Measurements from ENCODE around the gene NHEJ1. TPM values are rescaled to one million over a fixed set of nuclear protein-coding genes. Genes with fewer than 3 reads are reported as not detected.
A peak's percentile ranks its signal among the peaks of the same experiment; 100 is the strongest.

NHEJ1 gene
- total and polyA plus RNA-seq, 4 donors, result 9.8 to 12.7 (median 11.1) TPM

GRCh38 chr2:219095406-219095935 lies 65.1 kb downstream of the NHEJ1 start:
- Histone ChIP-seq H3K4me1 (ENCODE audit: control insufficient read depth, insufficient read depth, low read length) (no peaks in the 10 kb centered on the region), H3K4me3 (ENCODE audit: low read depth, low read length) (no peak overlapping the region), H3K9me3 (ENCODE audit: control insufficient read depth, insufficient read depth, low read length) (no peaks in the 10 kb centered on the region), H3K36me3 (ENCODE audit: control insufficient read depth, insufficient read depth, low read length) (no peaks in the 10 kb centered on the region), H3K27me3 (ENCODE audit: control insufficient read depth, insufficient read depth, low read length) (no peaks in the 10 kb centered on the region), H3K27ac (ENCODE audit: low read depth, low read length) (no peak overlapping the region)
- no peak for DNase-seq (ENCODE audit: low read depth in 4 of 6, low spot score in 6 of 6)
- no CpG with 5 or more reads among the region's 1 CpG for WGBS (ENCODE audit: insufficient coverage)

GRCh38 chr2:219094171-219094570 lies 66.4 kb downstream of the NHEJ1 start:
- no peaks in the 10 kb centered on the region for H3K36me3 ChIP-seq (ENCODE audit: control insufficient read depth, insufficient read depth, low read length)
- no peaks in the 10 kb centered on the region for H3K9me3 ChIP-seq (ENCODE audit: control insufficient read depth, insufficient read depth, low read length)
- no peak for DNase-seq (ENCODE audit: low read depth in 4 of 6, low spot score in 6 of 6)
- 50% methylated on average over 1 of the region's 3 CpGs for WGBS (ENCODE audit: insufficient coverage)
- no peak overlapping the region for H3K27ac ChIP-seq (ENCODE audit: low read depth, low read length)
- no peaks in the 10 kb centered on the region for H3K27me3 ChIP-seq (ENCODE audit: control insufficient read depth, insufficient read depth, low read length)
- H3K4me1 ChIP-seq (ENCODE audit: control insufficient read depth, insufficient read depth, low read length), result no peaks in the 10 kb centered on the region
- no peak overlapping the region for H3K4me3 ChIP-seq (ENCODE audit: low read depth, low read length)

GRCh38 chr2:219090436-219091299 lies 69.9 kb downstream of the NHEJ1 start:
- peaks cover 6% of the 10 kb centered on the region for H3K4me1 ChIP-seq (ENCODE audit: control insufficient read depth, insufficient read depth, low read length)
- no peaks in the 10 kb centered on the region for H3K9me3 ChIP-seq (ENCODE audit: control insufficient read depth, insufficient read depth, low read length)
- no peak overlapping the region for H3K4me3 ChIP-seq (ENCODE audit: low read depth, low read length)
- H3K27me3 ChIP-seq (ENCODE audit: control insufficient read depth, insufficient read depth, low read length), result no peaks in the 10 kb centered on the region
- DNase-seq (ENCODE audit: low read depth in 4 of 6, low spot score in 6 of 6), result no peak
- H3K36me3 ChIP-seq (ENCODE audit: control insufficient read depth, insufficient read depth, low read length), result no peaks in the 10 kb centered on the region
- H3K27ac ChIP-seq (ENCODE audit: low read depth, low read length), result no peak overlapping the region
- WGBS (ENCODE audit: insufficient coverage), result no CpG with 5 or more reads among the region's 4 CpGs

GRCh38 chr2:219089330-219089729 lies 71.3 kb downstream of the NHEJ1 start:
- no peaks in the 10 kb centered on the region for H3K36me3 ChIP-seq (ENCODE audit: control insufficient read depth, insufficient read depth, low read length)
- no peaks in the 10 kb centered on the region for H3K9me3 ChIP-seq (ENCODE audit: control insufficient read depth, insufficient read depth, low read length)
- H3K27ac ChIP-seq (ENCODE audit: low read depth, low read length), result no peak overlapping the region
- peaks cover 6% of the 10 kb centered on the region for H3K4me1 ChIP-seq (ENCODE audit: control insufficient read depth, insufficient read depth, low read length)
- H3K4me3 ChIP-seq (ENCODE audit: low read depth, low read length), result no peak overlapping the region
- no peaks in the 10 kb centered on the region for H3K27me3 ChIP-seq (ENCODE audit: control insufficient read depth, insufficient read depth, low read length)
- no peak for DNase-seq (ENCODE audit: low read depth in 4 of 6, low spot score in 6 of 6)
- WGBS (ENCODE audit: insufficient coverage), result 98% methylated on average over 3 of the region's 4 CpGs

GRCh38 chr2:219087848-219088247 lies 72.8 kb downstream of the NHEJ1 start:
- Histone ChIP-seq H3K4me1 (ENCODE audit: control insufficient read depth, insufficient read depth, low read length) (peaks cover 6% of the 10 kb centered on the region), H3K27me3 (ENCODE audit: control insufficient read depth, insufficient read depth, low read length) (no peaks in the 10 kb centered on the region), H3K27ac (ENCODE audit: low read depth, low read length) (no peak overlapping the region), H3K9me3 (ENCODE audit: control insufficient read depth, insufficient read depth, low read length) (no peaks in the 10 kb centered on the region), H3K4me3 (ENCODE audit: low read depth, low read length) (no peak overlapping the region), H3K36me3 (ENCODE audit: control insufficient read depth, insufficient read depth, low read length) (no peaks in the 10 kb centered on the region)
- no CpG with 5 or more reads among the region's 1 CpG for WGBS (ENCODE audit: insufficient coverage)
- DNase-seq (ENCODE audit: low read depth in 4 of 6, low spot score in 6 of 6), result no peak

- H3K4me1 ChIP-seq (ENCODE audit: control insufficient read depth, insufficient read depth, low read length), result peaks cover 6% of the 10 kb centered on the region
- H3K27me3 ChIP-seq (ENCODE audit: control insufficient read depth, insufficient read depth, low read length), result no peaks in the 10 kb centered on the region
- no peaks in the 10 kb centered on the region for H3K9me3 ChIP-seq (ENCODE audit: control insufficient read depth, insufficient read depth, low read length)
- 35% methylated on average over 2 of the region's 5 CpGs for WGBS (ENCODE audit: insufficient coverage)
- peak in 3 of 6 donors; percentile 7 to 60 (median 32) for DNase-seq (ENCODE audit: low read depth in 4 of 6, low spot score in 6 of 6)
- H3K36me3 ChIP-seq (ENCODE audit: control insufficient read depth, insufficient read depth, low read length), result no peaks in the 10 kb centered on the region
- H3K27ac ChIP-seq (ENCODE audit: low read depth, low read length), result no peak overlapping the region
- no peak overlapping the region for H3K4me3 ChIP-seq (ENCODE audit: low read depth, low read length)
Observed at GRCh38 chr2:219087361-219087760, 73.3 kb downstream of the NHEJ1 start.

GRCh38 chr2:219086196-219086595 lies 74.4 kb downstream of the NHEJ1 start:
- no peak for DNase-seq (ENCODE audit: low read depth in 4 of 6, low spot score in 6 of 6)
- Histone ChIP-seq H3K4me3 (ENCODE audit: low read depth, low read length) (no peak overlapping the region), H3K27me3 (ENCODE audit: control insufficient read depth, insufficient read depth, low read length) (no peaks in the 10 kb centered on the region), H3K4me1 (ENCODE audit: control insufficient read depth, insufficient read depth, low read length) (peaks cover 6% of the 10 kb centered on the region), H3K9me3 (ENCODE audit: control insufficient read depth, insufficient read depth, low read length) (no peaks in the 10 kb centered on the region), H3K36me3 (ENCODE audit: control insufficient read depth, insufficient read depth, low read length) (no peaks in the 10 kb centered on the region), H3K27ac (ENCODE audit: low read depth, low read length) (no peak overlapping the region)

- Histone ChIP-seq H3K27me3 (ENCODE audit: control insufficient read depth, insufficient read depth, low read length) (no peaks in the 10 kb centered on the region), H3K4me3 (ENCODE audit: low read depth, low read length) (no peak overlapping the region), H3K9me3 (ENCODE audit: control insufficient read depth, insufficient read depth, low read length) (no peaks in the 10 kb centered on the region), H3K4me1 (ENCODE audit: control insufficient read depth, insufficient read depth, low read length) (peaks cover 6% of the 10 kb centered on the region), H3K27ac (ENCODE audit: low read depth, low read length) (no peak overlapping the region), H3K36me3 (ENCODE audit: control insufficient read depth, insufficient read depth, low read length) (no peaks in the 10 kb centered on the region)
- no peak for DNase-seq (ENCODE audit: low read depth in 4 of 6, low spot score in 6 of 6)
Observed at GRCh38 chr2:219084791-219085190, 75.8 kb downstream of the NHEJ1 start.

- H3K27ac ChIP-seq (ENCODE audit: low read depth, low read length), result no peak overlapping the region
- DNase-seq (ENCODE audit: low read depth in 4 of 6, low spot score in 6 of 6), result peak in 1 of 6 donors; percentile 4
- no peaks in the 10 kb centered on the region for H3K27me3 ChIP-seq (ENCODE audit: control insufficient read depth, insufficient read depth, low read length)
Observed at GRCh38 chr2:219082332-219082958, 78.2 kb downstream of the NHEJ1 start.

More at GRCh38 chr2:219082332-219082958, 78.2 kb downstream of the NHEJ1 start:
- Histone ChIP-seq H3K36me3 (ENCODE audit: control insufficient read depth, insufficient read depth, low read length) (no peaks in the 10 kb centered on the region), H3K9me3 (ENCODE audit: control insufficient read depth, insufficient read depth, low read length) (no peaks in the 10 kb centered on the region), H3K4me3 (ENCODE audit: low read depth, low read length) (no peak overlapping the region), H3K4me1 (ENCODE audit: control insufficient read depth, insufficient read depth, low read length) (peaks cover 6% of the 10 kb centered on the region)
- WGBS (ENCODE audit: insufficient coverage), result 56% methylated on average over 3 of the region's 5 CpGs
